AG09319 (cell line): ENCODE measurements around the gene ISCU.
"Not testable (repeated sequence)": the region's sequence is repeated elsewhere in the genome, so short reads cannot be mapped to it uniquely, and the experiment has no call there.

Experiments
- DNase-seq: peaks from one replicate; pipeline ENCODE4 v3.0.0-alpha.2; 2010; ENCODE audit warnings: low read depth; ENCODE audit errors: extremely low read depth
- TF ChIP-seq, protein P1 (sequence below): IDR thresholded peaks from 2 replicates; pipeline ENCODE4 v1.5.1; 2011; ENCODE audit warnings: low read depth, mild to moderate bottlenecking, inconsistent platforms, low read length, moderate library complexity

The ISCU gene

DNA sequence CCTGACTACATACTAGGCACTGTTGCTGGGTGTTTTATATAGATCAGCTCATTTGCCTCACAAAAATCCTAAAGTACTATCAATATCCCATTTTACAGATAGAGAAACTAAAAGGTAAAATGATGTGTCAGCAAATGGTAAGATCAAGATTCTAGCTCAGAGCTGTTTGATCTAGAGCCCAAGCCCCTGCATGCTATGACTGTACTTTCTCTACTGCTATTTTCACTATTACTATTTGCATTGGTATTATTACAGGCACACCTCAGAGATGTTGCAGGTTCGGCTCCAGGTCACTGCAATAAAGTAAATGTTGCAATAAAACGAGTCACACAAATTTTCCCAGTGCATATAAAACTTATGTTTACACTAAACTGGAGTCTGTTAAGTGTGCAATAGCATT, 10.9 kb downstream of the ISCU start:
- no peak for DNase-seq
- TF ChIP-seq, protein P1, sequence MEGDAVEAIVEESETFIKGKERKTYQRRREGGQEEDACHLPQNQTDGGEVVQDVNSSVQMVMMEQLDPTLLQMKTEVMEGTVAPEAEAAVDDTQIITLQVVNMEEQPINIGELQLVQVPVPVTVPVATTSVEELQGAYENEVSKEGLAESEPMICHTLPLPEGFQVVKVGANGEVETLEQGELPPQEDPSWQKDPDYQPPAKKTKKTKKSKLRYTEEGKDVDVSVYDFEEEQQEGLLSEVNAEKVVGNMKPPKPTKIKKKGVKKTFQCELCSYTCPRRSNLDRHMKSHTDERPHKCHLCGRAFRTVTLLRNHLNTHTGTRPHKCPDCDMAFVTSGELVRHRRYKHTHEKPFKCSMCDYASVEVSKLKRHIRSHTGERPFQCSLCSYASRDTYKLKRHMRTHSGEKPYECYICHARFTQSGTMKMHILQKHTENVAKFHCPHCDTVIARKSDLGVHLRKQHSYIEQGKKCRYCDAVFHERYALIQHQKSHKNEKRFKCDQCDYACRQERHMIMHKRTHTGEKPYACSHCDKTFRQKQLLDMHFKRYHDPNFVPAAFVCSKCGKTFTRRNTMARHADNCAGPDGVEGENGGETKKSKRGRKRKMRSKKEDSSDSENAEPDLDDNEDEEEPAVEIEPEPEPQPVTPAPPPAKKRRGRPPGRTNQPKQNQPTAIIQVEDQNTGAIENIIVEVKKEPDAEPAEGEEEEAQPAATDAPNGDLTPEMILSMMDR = no peak

DNA sequence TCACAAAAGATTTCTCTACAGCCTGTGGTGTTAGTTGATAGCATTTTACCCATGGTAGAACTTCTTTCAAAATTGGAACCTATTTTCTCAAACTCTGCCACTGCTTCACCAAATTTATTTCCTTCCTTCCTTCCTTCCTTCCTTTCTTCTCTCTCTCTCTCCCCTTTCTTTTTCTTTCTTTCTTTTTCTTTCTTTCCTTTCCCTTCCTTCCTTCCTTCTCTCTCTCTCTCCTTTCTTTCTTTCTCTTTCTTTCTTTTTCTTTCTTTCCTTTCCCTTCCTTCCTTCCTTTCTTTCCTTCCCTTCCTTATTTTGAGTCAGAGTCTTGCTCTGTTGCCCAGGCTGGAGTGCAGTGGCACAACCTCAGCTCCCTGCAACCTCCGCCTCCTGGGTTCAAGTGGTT, 11.9 kb downstream of the ISCU start:
- DNase-seq = not testable (repeated sequence)

DNA sequence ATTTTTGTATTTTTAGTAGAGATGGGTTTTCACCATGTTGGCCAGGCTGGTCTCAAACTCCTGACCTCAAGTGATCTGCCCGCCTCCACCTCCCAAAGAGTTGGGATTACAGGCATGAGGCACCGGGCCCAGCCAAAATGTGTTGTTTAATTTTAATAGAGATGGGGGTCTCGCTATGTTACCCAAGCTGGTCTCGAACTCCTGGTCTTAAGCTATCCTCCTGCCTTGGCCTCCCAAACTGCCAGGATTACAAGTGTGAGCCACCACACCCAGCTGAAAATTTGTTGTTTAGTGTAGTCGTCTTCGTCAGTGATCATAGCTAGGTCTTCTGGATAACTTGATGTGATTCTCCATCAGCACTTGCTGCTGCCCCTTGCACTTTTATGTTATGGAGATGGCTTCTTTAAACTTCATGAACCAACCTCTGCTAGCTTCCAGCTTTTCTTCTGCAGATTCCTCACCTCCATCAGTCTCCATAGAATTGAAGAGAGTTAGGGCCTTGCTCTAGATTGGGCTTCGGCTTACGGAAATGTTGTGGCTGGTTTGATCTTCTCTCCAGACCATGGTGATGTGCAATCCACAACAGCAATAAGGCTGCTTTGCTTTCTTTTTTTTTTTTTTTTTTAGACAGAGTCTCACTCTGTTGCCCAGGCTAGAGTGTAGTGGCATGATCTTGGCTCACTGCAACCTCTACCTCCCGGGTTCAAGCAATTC, 13.0 kb downstream of the ISCU start:
- DNase-seq = no peak
- TF ChIP-seq, protein P1 = no peak

DNA sequence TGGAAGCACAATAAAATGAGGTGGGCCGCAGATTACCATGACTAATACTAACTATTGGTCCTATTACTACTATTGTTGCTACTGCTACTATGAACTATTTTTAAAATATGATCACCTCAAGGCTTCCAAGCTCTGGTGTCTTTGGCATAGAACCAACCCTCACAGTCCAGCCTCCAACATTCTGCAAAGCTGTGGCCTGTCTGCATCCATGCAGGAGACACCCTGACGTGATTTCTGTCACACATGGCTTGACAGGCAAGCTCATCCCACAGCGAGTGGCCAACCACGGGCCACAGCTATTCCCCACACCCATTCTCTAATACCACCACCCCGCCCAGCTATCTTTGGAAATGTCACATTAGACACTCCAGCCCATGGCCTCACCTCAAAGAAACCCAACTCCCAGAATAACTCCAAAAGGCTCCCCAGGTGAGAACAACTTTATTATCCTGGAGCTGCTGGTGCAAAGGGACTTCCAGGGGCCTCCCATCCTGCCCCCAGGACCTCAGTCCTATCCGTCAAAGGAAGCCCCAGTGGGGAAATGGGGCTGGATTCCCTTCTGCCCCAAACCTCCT, 14.4 kb downstream of the ISCU start:
- DNase-seq = no peak
- TF ChIP-seq, protein P1 = no peak

DNA sequence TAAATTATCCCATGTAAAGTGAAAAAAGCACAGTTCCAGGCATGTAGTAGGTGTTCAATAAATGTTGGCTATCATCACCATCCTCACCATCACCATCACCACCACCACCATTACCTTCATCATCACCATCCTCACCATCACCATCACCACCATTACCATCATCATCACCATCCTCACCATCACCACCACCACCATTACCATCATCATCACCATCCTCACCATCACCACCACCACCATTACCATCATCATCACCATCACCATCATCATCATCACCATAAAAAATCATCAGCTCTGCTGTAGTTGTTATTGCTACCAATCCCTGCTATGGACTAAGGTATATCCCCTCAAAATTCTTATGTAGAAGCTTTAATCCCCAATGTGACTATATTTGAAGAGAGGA, 15.1 kb downstream of the ISCU start:
- DNase-seq = no peak
- TF ChIP-seq, protein P1 = no peak

DNA sequence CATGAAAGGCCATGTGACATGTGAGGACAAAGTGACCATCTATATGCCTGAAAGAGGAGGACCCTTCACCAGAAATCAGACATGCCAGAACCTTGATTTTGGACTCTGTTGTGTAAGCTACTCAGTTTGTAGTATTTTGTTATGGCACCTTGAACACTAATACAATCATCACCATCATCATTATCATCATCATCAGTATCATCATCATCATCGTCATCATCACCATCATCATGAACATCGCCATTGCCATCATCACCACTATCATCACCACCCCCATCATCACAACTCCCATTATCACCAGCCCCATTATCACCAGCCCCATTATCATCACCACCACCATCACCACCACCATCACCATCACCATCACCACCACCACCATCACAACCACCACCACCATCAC, 15.9 kb downstream of the ISCU start:
- TF ChIP-seq, protein P1 = no peak
- no peak for DNase-seq

DNA sequence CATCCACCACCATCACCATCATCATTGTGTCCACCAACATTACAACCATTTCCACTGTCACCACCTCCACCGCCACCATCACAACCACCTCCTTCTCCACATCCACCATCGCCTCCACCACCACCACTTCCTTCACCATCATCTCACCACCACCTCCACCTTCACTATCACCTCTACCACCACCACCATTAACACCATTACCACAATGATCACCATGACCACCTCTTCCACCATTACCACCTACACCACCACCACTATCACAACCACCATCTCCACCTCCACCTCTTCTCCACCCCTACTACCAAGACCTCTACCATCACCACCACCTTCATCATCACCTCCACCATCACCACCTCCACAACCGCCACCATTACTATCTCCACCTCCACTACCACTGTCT, 16.4 kb downstream of the ISCU start:
- TF ChIP-seq, protein P1 = no peak
- no peak for DNase-seq

DNA sequence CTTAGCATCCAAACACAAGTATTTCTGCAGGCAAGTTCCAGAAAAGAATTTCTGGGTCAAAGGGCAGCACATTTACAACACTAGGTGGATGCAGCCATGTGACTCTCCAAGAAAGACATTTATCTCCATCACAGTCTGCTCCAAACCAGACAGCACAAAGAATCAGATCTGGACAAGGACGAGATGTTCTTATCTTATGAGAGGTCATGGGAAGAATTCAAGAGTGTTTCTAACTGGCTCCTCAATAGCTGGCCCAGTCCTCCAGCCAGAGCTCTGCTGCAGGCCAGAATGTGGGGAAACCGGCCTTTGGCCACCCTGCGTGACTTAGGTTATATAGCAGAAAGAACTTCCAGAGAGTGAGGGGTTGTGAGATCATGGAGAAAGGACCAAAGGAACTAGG, 18.1 kb downstream of the ISCU start:
- no peak for DNase-seq
- TF ChIP-seq, protein P1 = no peak
